HepG2 (cell line): ENCODE measurements around the gene RSAD1. TPM values are rescaled to one million over a fixed set of nuclear protein-coding genes. Genes with fewer than 3 reads are reported as not detected.

ENCODE experiments used
- CEBPB ChIP-seq: IDR thresholded peaks from 2 replicates; pipeline ENCODE4 v1.6.1; 2011; ENCODE audit warnings: low read depth, low read length, improper control_type of control experiment, borderline replicate concordance
- FOXC1 ChIP-seq: sonication (generic); formaldehyde crosslinking; IDR thresholded peaks from 2 replicates; pipeline ENCODE4 v1.8.0; 2022; ENCODE audit warnings: mild to moderate bottlenecking, missing genetic modification reagents, borderline replicate concordance
- GATAD2A ChIP-seq: IDR thresholded peaks from 2 replicates; pipeline ENCODE4 v1.6.1; 2016
- HDAC2 ChIP-seq: sonication (generic); formaldehyde crosslinking; IDR thresholded peaks from 2 replicates; pipeline ENCODE4 v1.4.0; 2020; ENCODE audit warnings: missing genetic modification reagents
- HNRNPL ChIP-seq: fragments of 200-400 bp; formaldehyde crosslinking; IDR thresholded peaks from 2 replicates; pipeline ENCODE4 v1.6.1; 2017; ENCODE audit warnings: mild to moderate bottlenecking, low read depth, low read length
- KLF11 ChIP-seq: IDR thresholded peaks from 2 replicates; pipeline ENCODE4 v1.6.1; 2016; ENCODE audit warnings: missing compliant biosample characterization
- KLF16 ChIP-seq, 2 experiments: sonication (generic) in 1 of 2; formaldehyde crosslinking in 1 of 2; IDR thresholded peaks; 2 replicates each; pipeline versions ENCODE4 v1.6.1 to v1.8.0; 2016 to 2023; ENCODE audit warnings: missing genetic modification reagents in 2 of 2, missing compliant biosample characterization in 1 of 2
- MIXL1 ChIP-seq: IDR thresholded peaks from 2 replicates; pipeline ENCODE4 v1.6.1; 2016
- NFYB ChIP-seq: sonication (generic); formaldehyde crosslinking; IDR thresholded peaks from 2 replicates; pipeline ENCODE4 v1.4.0; 2020; ENCODE audit warnings: missing genetic modification reagents
- SOX5 ChIP-seq: IDR thresholded peaks from 2 replicates; pipeline ENCODE4 v1.6.1; 2016; ENCODE audit warnings: borderline replicate concordance
- TRIM24 ChIP-seq: sonication (generic); formaldehyde crosslinking; IDR thresholded peaks from 2 replicates; pipeline ENCODE4 v1.8.0; 2022; ENCODE audit warnings: mild to moderate bottlenecking, missing genetic modification reagents
- ZFX ChIP-seq: sonication (generic); formaldehyde crosslinking; IDR thresholded peaks from 2 replicates; pipeline ENCODE4 v1.4.0; 2020; ENCODE audit warnings: mild to moderate bottlenecking, low read depth, missing genetic modification reagents, moderate library complexity
- ZFY ChIP-seq: sonication (generic); formaldehyde crosslinking; IDR thresholded peaks from 2 replicates; pipeline ENCODE4 v1.4.0; 2020; ENCODE audit warnings: missing genetic modification reagents
- ZNF430 ChIP-seq: sonication (generic); formaldehyde crosslinking; IDR thresholded peaks from 2 replicates; pipeline ENCODE4 v1.9.0; 2021; ENCODE audit warnings: mild to moderate bottlenecking, missing genetic modification reagents
- ZNF567 ChIP-seq: sonication (generic); formaldehyde crosslinking; IDR thresholded peaks from 2 replicates; pipeline ENCODE4 v1.8.1; 2023; ENCODE audit warnings: mild to moderate bottlenecking, missing genetic modification reagents, borderline replicate concordance
- ZNF713 ChIP-seq: sonication (generic); formaldehyde crosslinking; IDR thresholded peaks from 2 replicates; pipeline ENCODE4 v1.4.0; 2020; ENCODE audit warnings: mild to moderate bottlenecking, missing genetic modification reagents
- ZNF768 ChIP-seq: sonication (generic); formaldehyde crosslinking; IDR thresholded peaks from 2 replicates; pipeline ENCODE4 v1.4.0; 2020; ENCODE audit warnings: missing genetic modification reagents
- polyA plus RNA-seq, 8 experiments: library from polyadenylated mRNA; depleted of rRNA in 3 of 8; stranded (reverse) in 7 of 8; unstranded in 1 of 8; fragments of >200 nt; fragmentation: Illumina TruSeq in 4 of 8; extraction: Trizol in 4 of 8; gene quantifications; 2 replicates each; pipeline versions ENCODE4 v1.2.1 to v1.2.3, GENCODE V29; 2011 to 2016; ENCODE audit warnings: low read depth in 4 of 8, missing spikeins in 1 of 8, mixed read lengths in 1 of 8; ENCODE audit not compliant: insufficient read depth in 1 of 8
- total RNA-seq, 5 experiments: library from RNA; depleted of rRNA; stranded (reverse); fragments of >200 nt; fragmentation: Illumina TruSeq; extraction: Trizol; gene quantifications; 2 replicates each; pipeline ENCODE4 v1.2.3, GENCODE V29; 2016; ENCODE audit warnings: low read depth in 1 of 5
- TF ChIP-seq, protein P1 (sequence below): sonication (generic); formaldehyde crosslinking; IDR thresholded peaks from 2 replicates; pipeline ENCODE4 v1.4.0; 2020; ENCODE audit warnings: missing genetic modification reagents
- TF ChIP-seq, protein P2 (sequence below): sonication (generic); formaldehyde crosslinking; IDR thresholded peaks from 2 replicates; pipeline ENCODE4 v1.8.0; 2022; ENCODE audit warnings: mild to moderate bottlenecking, missing genetic modification reagents, borderline replicate concordance
- TF ChIP-seq, protein P3 (sequence below): sonication (generic); formaldehyde crosslinking; IDR thresholded peaks from 2 replicates; pipeline ENCODE4 v1.4.0; 2020; ENCODE audit warnings: mild to moderate bottlenecking, missing genetic modification reagents
- TF ChIP-seq, protein P4 (sequence below): IDR thresholded peaks from 2 replicates; pipeline ENCODE4 v1.6.1; 2016
- TF ChIP-seq, protein P5 (sequence below): sonication (generic); formaldehyde crosslinking; IDR thresholded peaks from 2 replicates; pipeline ENCODE4 v1.5.0; 2020; ENCODE audit warnings: mild to moderate bottlenecking, missing genetic modification reagents

Gene RSAD1
- total and polyA plus RNA-seq, 2 of the 13 experiments (the other 11 are each of a cell fraction or from before 2014, with no cell fraction given) = 22.7 to 27.7 TPM

DNA sequence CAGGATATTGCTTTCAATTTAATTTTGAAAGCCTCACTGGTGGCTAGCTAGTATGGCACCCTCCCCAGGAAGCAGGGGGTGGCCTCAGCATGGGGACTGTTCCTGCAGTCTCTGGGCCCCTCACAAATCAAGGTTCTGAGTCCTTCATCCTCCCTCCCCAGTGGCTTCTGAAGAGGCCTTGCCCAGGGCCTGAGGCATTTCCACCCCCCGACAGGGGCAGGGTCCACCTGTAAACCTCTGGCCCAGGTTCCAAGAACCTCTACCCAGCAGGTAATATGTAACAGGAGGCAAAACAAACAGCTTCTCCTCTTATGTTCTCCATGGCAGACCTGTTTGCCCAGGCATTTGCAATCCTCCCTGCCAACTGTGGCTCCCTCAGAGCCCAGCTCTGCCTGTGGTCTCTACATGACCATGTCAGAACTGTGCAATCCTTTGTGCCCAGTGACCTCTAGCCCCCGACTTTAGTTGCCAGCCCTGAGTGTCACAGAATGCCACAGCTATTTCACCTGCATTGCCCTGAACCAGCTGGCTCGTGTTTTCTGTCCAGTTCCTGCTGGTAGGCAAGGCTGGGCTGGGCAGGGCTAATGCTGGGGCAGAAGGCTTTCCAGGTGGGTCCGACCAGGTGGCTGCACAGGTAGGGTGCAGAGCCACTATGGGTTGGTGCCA, 38.4 kb upstream of the RSAD1 start (continued):
- TF ChIP-seq KLF16 (CRISPR knock-in tag; IDR thresholded peaks at IDR 0.05) (0 out of 4 replicates have a peak, but pooled peaks of 1 of the 2 experiments have one; percentile 39), HNRNPL (peak; percentile 97), ZNF430 (CRISPR knock-in tag) (no peak), TRIM24 (CRISPR knock-in tag) (no peak; the same call in 1 of the 2 replicates), ZNF567 (0 out of 2 replicates have a peak, but pooled peaks have one; percentile 45), CEBPB (peak; percentile 36; the same call in 1 of the 2 replicates), HDAC2 (CRISPR knock-in tag) (peak; percentile 46; the same call in 1 of the 2 replicates), SOX5 (CRISPR knock-in tag) (0 out of 2 replicates have a peak, but pooled peaks have one; percentile 11), MIXL1 (CRISPR knock-in tag) (0 out of 2 replicates have a peak, but pooled peaks have one; percentile 11), ZFX (CRISPR knock-in tag) (peak; percentile 55; the same call in 1 of the 2 replicates), ZNF768 (CRISPR knock-in tag) (no peak), ZNF713 (peak; percentile 71; the same call in 1 of the 2 replicates), GATAD2A (CRISPR knock-in tag) (peak; percentile 77), NFYB (CRISPR knock-in tag) (no peak), KLF11 (CRISPR knock-in tag) (no peak), ZFY (peak; percentile 29; the same call in 1 of the 2 replicates), FOXC1 (CRISPR knock-in tag) (0 out of 2 replicates have a peak, but pooled peaks have one; percentile 38)
- TF ChIP-seq, protein P1, sequence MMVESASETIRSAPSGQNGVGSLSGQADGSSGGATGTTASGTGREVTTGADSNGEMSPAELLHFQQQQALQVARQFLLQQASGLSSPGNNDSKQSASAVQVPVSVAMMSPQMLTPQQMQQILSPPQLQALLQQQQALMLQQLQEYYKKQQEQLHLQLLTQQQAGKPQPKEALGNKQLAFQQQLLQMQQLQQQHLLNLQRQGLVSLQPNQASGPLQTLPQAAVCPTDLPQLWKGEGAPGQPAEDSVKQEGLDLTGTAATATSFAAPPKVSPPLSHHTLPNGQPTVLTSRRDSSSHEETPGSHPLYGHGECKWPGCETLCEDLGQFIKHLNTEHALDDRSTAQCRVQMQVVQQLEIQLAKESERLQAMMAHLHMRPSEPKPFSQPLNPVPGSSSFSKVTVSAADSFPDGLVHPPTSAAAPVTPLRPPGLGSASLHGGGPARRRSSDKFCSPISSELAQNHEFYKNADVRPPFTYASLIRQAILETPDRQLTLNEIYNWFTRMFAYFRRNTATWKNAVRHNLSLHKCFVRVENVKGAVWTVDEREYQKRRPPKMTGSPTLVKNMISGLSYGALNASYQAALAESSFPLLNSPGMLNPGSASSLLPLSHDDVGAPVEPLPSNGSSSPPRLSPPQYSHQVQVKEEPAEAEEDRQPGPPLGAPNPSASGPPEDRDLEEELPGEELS = peak; percentile 53
- TF ChIP-seq, protein P2, sequence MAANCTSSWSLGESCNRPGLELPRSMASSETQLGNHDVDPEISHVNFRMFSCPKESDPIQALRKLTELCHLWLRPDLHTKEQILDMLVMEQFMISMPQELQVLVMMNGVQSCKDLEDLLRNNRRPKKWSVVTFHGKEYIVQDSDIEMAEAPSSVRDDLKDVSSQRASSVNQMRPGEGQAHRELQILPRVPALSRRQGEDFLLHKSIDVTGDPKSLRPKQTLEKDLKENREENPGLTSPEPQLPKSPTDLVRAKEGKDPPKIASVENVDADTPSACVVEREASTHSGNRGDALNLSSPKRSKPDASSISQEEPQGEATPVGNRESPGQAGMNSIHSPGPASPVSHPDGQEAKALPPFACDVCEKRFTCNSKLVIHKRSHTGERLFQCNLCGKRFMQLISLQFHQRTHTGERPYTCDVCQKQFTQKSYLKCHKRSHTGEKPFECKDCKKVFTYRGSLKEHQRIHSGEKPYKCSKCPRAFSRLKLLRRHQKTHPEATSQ (CRISPR knock-in tag) = no peak
- TF ChIP-seq, protein P3, sequence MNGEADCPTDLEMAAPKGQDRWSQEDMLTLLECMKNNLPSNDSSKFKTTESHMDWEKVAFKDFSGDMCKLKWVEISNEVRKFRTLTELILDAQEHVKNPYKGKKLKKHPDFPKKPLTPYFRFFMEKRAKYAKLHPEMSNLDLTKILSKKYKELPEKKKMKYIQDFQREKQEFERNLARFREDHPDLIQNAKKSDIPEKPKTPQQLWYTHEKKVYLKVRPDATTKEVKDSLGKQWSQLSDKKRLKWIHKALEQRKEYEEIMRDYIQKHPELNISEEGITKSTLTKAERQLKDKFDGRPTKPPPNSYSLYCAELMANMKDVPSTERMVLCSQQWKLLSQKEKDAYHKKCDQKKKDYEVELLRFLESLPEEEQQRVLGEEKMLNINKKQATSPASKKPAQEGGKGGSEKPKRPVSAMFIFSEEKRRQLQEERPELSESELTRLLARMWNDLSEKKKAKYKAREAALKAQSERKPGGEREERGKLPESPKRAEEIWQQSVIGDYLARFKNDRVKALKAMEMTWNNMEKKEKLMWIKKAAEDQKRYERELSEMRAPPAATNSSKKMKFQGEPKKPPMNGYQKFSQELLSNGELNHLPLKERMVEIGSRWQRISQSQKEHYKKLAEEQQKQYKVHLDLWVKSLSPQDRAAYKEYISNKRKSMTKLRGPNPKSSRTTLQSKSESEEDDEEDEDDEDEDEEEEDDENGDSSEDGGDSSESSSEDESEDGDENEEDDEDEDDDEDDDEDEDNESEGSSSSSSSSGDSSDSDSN (CRISPR knock-in tag) = peak; percentile 47; the same call in 1 of the 2 replicates
- TF ChIP-seq, protein P4, sequence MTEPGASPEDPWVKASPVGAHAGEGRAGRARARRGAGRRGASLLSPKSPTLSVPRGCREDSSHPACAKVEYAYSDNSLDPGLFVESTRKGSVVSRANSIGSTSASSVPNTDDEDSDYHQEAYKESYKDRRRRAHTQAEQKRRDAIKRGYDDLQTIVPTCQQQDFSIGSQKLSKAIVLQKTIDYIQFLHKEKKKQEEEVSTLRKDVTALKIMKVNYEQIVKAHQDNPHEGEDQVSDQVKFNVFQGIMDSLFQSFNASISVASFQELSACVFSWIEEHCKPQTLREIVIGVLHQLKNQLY = 0 out of 2 replicates have a peak, but pooled peaks have one; percentile 13
- TF ChIP-seq, protein P5, sequence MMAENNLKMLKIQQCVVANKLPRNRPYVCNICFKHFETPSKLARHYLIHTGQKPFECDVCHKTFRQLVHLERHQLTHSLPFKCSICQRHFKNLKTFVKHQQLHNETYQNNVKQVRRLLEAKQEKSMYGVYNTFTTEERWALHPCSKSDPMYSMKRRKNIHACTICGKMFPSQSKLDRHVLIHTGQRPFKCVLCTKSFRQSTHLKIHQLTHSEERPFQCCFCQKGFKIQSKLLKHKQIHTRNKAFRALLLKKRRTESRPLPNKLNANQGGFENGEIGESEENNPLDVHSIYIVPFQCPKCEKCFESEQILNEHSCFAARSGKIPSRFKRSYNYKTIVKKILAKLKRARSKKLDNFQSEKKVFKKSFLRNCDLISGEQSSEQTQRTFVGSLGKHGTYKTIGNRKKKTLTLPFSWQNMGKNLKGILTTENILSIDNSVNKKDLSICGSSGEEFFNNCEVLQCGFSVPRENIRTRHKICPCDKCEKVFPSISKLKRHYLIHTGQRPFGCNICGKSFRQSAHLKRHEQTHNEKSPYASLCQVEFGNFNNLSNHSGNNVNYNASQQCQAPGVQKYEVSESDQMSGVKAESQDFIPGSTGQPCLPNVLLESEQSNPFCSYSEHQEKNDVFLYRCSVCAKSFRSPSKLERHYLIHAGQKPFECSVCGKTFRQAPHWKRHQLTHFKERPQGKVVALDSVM (CRISPR knock-in tag) = peak; percentile 13; the same call in 1 of the 2 replicates
